H1 (cell line): ENCODE data around the gene TNFRSF18. TPM values are rescaled to one million over a fixed set of nuclear protein-coding genes. Genes with fewer than 3 reads are reported as not detected.

Source experiments
- CTCF ChIA-PET: fragments of 300-600 bp; sonication (Branson Sonifier 250); formaldehyde crosslinking; loops from one replicate; lab custom pipeline; 2021; ENCODE audit not compliant: partially characterized antibody; lab: Charles Lee
- POLR2A ChIA-PET: fragments of 300-600 bp; sonication (Branson Sonifier 250); formaldehyde crosslinking; loops from one replicate; lab custom pipeline; 2021; ENCODE audit warnings: inconsistent platforms; ENCODE audit not compliant: partially characterized antibody; lab: Charles Lee
- DNase-seq, 2 experiments: peaks; one replicate each; pipeline versions ENCODE4 v3.0.0 to v3.0.0-alpha.2; 2010 to 2022; ENCODE audit warnings: low spot score in 2 of 2, low read depth in 1 of 2, mixed read lengths in 1 of 2
- FAIRE-seq: peaks from 2 replicates; lab custom pipeline; 2011; peaks lifted over from hg19 to GRCh38; lab: Jason Lieb, UNC
- H2AFZ ChIP-seq: 2 replicates; pipeline ENCODE4 v1.8.1; 2012; ENCODE audit warnings: low read length, inconsistent platforms
- H2AK5ac ChIP-seq: 2 replicates; pipeline ENCODE4 v1.6.1; 2013; ENCODE audit warnings: low read depth, low read length
- H2BK120ac ChIP-seq: replicated peaks from 2 replicates; pipeline ENCODE3; 2013; ENCODE audit warnings: low read depth, low read length, inconsistent platforms
- H2BK12ac ChIP-seq: 2 replicates; pipeline ENCODE4 v1.6.1; 2013; ENCODE audit warnings: low read depth, low read length
- H2BK15ac ChIP-seq: 2 replicates; pipeline ENCODE4 v1.6.1; 2013; ENCODE audit warnings: low read length
- H2BK20ac ChIP-seq: 2 replicates; pipeline ENCODE4 v1.6.1; 2013; ENCODE audit warnings: low read length
- H2BK5ac ChIP-seq: 2 replicates; pipeline ENCODE4 v1.6.1; 2013; ENCODE audit warnings: low read depth, low read length
- H3K14ac ChIP-seq: 2 replicates; pipeline ENCODE4 v1.6.1; 2013; ENCODE audit warnings: inconsistent platforms; ENCODE audit not compliant: insufficient read length
- H3K18ac ChIP-seq: 2 replicates; pipeline ENCODE4 v1.6.1; 2013; ENCODE audit warnings: low read length; ENCODE audit errors: extremely low read depth
- H3K23ac ChIP-seq: 2 replicates; pipeline ENCODE4 v1.6.1; 2013; ENCODE audit warnings: inconsistent platforms; ENCODE audit not compliant: insufficient read length
- H3K23me2 ChIP-seq: 2 replicates; pipeline ENCODE4 v1.6.1; 2013; ENCODE audit warnings: low read depth, low read length
- H3K27ac ChIP-seq: 2 replicates; pipeline ENCODE4 v1.6.1; 2011; ENCODE audit warnings: low read depth, low read length, inconsistent platforms
- H3K27me3 ChIP-seq, 4 experiments: replicated peaks in 1 of 4; 1 replicate in 1 of 4; 2 replicates in 3 of 4; pipeline versions ENCODE4 v1.6.1 to v1.8.1; 2011 to 2013; ENCODE audit warnings: low read length in 3 of 4, mild to moderate bottlenecking in 3 of 4, inconsistent platforms in 2 of 4, mixed read lengths in 2 of 4, moderate library complexity in 1 of 4; ENCODE audit not compliant: control insufficient read depth in 3 of 4, insufficient read depth in 3 of 4; ENCODE audit errors: extremely low read depth in 1 of 4
- H3K36me3 ChIP-seq, 4 experiments: 2 replicates each; pipeline versions ENCODE4 v1.6.1 to v1.8.1; 2011 to 2013; ENCODE audit warnings: mild to moderate bottlenecking in 4 of 4, low read length in 3 of 4, moderate library complexity in 2 of 4, control low read depth in 1 of 4, inconsistent platforms in 1 of 4; ENCODE audit not compliant: insufficient read depth in 4 of 4, control insufficient read depth in 2 of 4
- H3K4ac ChIP-seq: replicated peaks from 2 replicates; pipeline ENCODE3; 2013; ENCODE audit warnings: low read length, low read depth, mixed read lengths, inconsistent platforms; ENCODE audit not compliant: insufficient read length
- H3K4me1 ChIP-seq, 4 experiments: replicated peaks in 1 of 4; 1 replicate in 1 of 4; 2 replicates in 3 of 4; pipeline versions ENCODE4 v1.6.1 to v1.8.1; 2011 to 2013; ENCODE audit warnings: low read length in 3 of 4, inconsistent platforms in 2 of 4, mixed read lengths in 1 of 4; ENCODE audit not compliant: insufficient read depth in 4 of 4, control insufficient read depth in 3 of 4
- H3K4me2 ChIP-seq, 2 experiments: 2 replicates each; pipeline versions ENCODE4 v1.6.1 to v1.8.1; 2011 to 2013; ENCODE audit warnings: low read depth in 2 of 2, low read length in 2 of 2, control low read depth in 1 of 2, inconsistent platforms in 1 of 2, mild to moderate bottlenecking in 1 of 2; ENCODE audit not compliant: insufficient read depth in 1 of 2
- H3K4me3 ChIP-seq, 4 experiments: fragments of 200-600, 300-600 bp in 1 of 4; sonication (generic), shearing (Covaris generic), sonication (Bioruptor Twin) in 1 of 4; 2 replicates each; pipeline versions ENCODE4 v1.5.1 to v1.8.1; 2011 to 2016; ENCODE audit warnings: low read length in 4 of 4, low read depth in 3 of 4, control low read depth in 2 of 4, inconsistent platforms in 2 of 4, mild to moderate bottlenecking in 2 of 4, mixed read lengths in 1 of 4, moderate library complexity in 1 of 4; ENCODE audit not compliant: insufficient read depth in 2 of 4; ENCODE audit errors: extremely low read depth in 1 of 4
- H3K56ac ChIP-seq: replicated peaks from 2 replicates; pipeline ENCODE3; 2013; ENCODE audit warnings: low read depth, mild to moderate bottlenecking, mixed read lengths, low read length, inconsistent platforms; ENCODE audit not compliant: insufficient read length
- H3K79me1 ChIP-seq: 2 replicates; pipeline ENCODE4 v1.6.1; 2013; ENCODE audit warnings: low read depth, low read length, control low read depth
- H3K79me2 ChIP-seq, 2 experiments: 2 replicates each; pipeline versions ENCODE4 v1.6.1 to v1.8.1; 2012 to 2013; ENCODE audit warnings: low read length in 2 of 2, mild to moderate bottlenecking in 2 of 2, inconsistent platforms in 1 of 2; ENCODE audit not compliant: insufficient read depth in 2 of 2, control insufficient read depth in 1 of 2
- H3K9ac ChIP-seq, 4 experiments: replicated peaks in 1 of 4; 1 replicate in 1 of 4; 2 replicates in 3 of 4; pipeline versions ENCODE4 v1.6.1 to v1.8.1; 2011 to 2013; ENCODE audit warnings: low read depth in 3 of 4, low read length in 3 of 4, control low read depth in 2 of 4, mild to moderate bottlenecking in 2 of 4, moderate library complexity in 2 of 4, inconsistent platforms in 1 of 4; ENCODE audit errors: extremely low read depth in 1 of 4
- H3K9me3 ChIP-seq, 2 experiments: 2 replicates each; pipeline versions ENCODE4 v1.6.1 to v1.8.1; 2012 to 2013; ENCODE audit warnings: mild to moderate bottlenecking in 2 of 2, moderate library complexity in 2 of 2, control low read depth in 1 of 2, inconsistent platforms in 1 of 2, low read depth in 1 of 2, low read length in 1 of 2, mixed read lengths in 1 of 2; ENCODE audit not compliant: insufficient read depth in 2 of 2
- H4K20me1 ChIP-seq, 2 experiments: replicated peaks in 1 of 2; 2 replicates each; pipeline versions ENCODE3 to v1.8.1; 2011 to 2013; ENCODE audit warnings: inconsistent platforms in 2 of 2, low read length in 2 of 2, mild to moderate bottlenecking in 1 of 2; ENCODE audit not compliant: insufficient read depth in 2 of 2, control insufficient read depth in 1 of 2
- H4K5ac ChIP-seq: 2 replicates; pipeline ENCODE4 v1.6.1; 2013; ENCODE audit warnings: low read length, low read depth, mixed read lengths, inconsistent platforms; ENCODE audit not compliant: insufficient read length
- H4K8ac ChIP-seq: 2 replicates; pipeline ENCODE4 v1.8.0; 2013; ENCODE audit warnings: mild to moderate bottlenecking, moderate library complexity, low read length, inconsistent platforms; ENCODE audit not compliant: insufficient read depth; ENCODE audit errors: extremely low read depth
- H4K91ac ChIP-seq: replicated peaks from 2 replicates; pipeline ENCODE3; 2013; ENCODE audit warnings: low read length, mixed read lengths, inconsistent platforms; ENCODE audit not compliant: insufficient read length
- CHD1 ChIP-seq: IDR thresholded peaks from 2 replicates; pipeline ENCODE4 v1.6.1; 2012; ENCODE audit warnings: low read depth, low read length, improper control_type of control experiment
- CTBP2 ChIP-seq: IDR thresholded peaks from 2 replicates; pipeline ENCODE4 v1.7.0; 2011; ENCODE audit warnings: borderline replicate concordance, mild to moderate bottlenecking, moderate library complexity, mixed read lengths, low read length; ENCODE audit not compliant: insufficient read depth, insufficient read length
- FOSL1 ChIP-seq: IDR thresholded peaks from 2 replicates; pipeline ENCODE4 v1.6.1; 2011; ENCODE audit warnings: mild to moderate bottlenecking, low read depth, low read length, moderate library complexity; ENCODE audit not compliant: insufficient read depth
- GTF2F1 ChIP-seq: IDR thresholded peaks from 2 replicates; pipeline ENCODE4 v1.6.1; 2012; ENCODE audit warnings: low read depth, low read length, improper control_type of control experiment, borderline replicate concordance
- HDAC2 ChIP-seq, 2 experiments: fragments of 300-600 bp in 1 of 2; sonication (generic) in 1 of 2; IDR thresholded peaks; 2 replicates each; pipeline ENCODE4 v1.6.1; 2011 to 2012; ENCODE audit warnings: low read depth in 2 of 2, low read length in 2 of 2, mild to moderate bottlenecking in 2 of 2, moderate library complexity in 2 of 2, borderline replicate concordance in 1 of 2, inconsistent platforms in 1 of 2
- WGBS, 2 experiments: shearing (Covaris generic) in 1 of 2; methylation state at CpG; one replicate each; pipeline versions ENCODE4 v1.1.6 to v1.1.7; 2013 to 2015; ENCODE audit warnings: low lambda C conversion rate in 2 of 2, mixed read lengths in 2 of 2, inconsistent platforms in 1 of 2, low coverage in 1 of 2, missing lambda C conversion rate in 1 of 2; ENCODE audit not compliant: insufficient replicate concordance in 2 of 2, insufficient coverage in 1 of 2, insufficient read length in 1 of 2; ENCODE audit errors: extremely low coverage in 1 of 2, missing lambda C conversion rate in 1 of 2; 5-methylcytosine and 5-hydroxymethylcytosine counted together
- polyA plus RNA-seq, 7 experiments: library from polyadenylated mRNA; depleted of rRNA in 3 of 7; stranded (reverse) in 5 of 7; unstranded in 2 of 7; fragments of >200 nt in 5 of 7; fragments of 200-250 nt in 2 of 7; gene quantifications; 1 replicate in 5 of 7; 2 replicates in 1 of 7; 4 replicates in 1 of 7; pipeline versions ENCODE4 v1.2.1 to v1.2.3, GENCODE V29; 2011 to 2013; ENCODE audit warnings: missing spikeins in 2 of 7, mixed read lengths in 2 of 7
- total RNA-seq: library from RNA; stranded (reverse); fragmentation: NEBNext Ultra II Directional; extraction: Animal tissue kit (Norgen Biotek cat#: 25700); gene quantifications from 2 replicates; pipeline ENCODE4 v1.2.1, GENCODE V29; 2021
- TF ChIP-seq, protein P1 (sequence below): IDR thresholded peaks from 2 replicates; pipeline ENCODE4 v1.6.1; 2012; ENCODE audit warnings: inconsistent platforms

The TNFRSF18 gene
- total and polyA plus RNA-seq, 2 of the 8 experiments (the other 6 are each of a cell fraction or from before 2014, with no cell fraction given) = 1.5 to 2.5 TPM

DNA sequence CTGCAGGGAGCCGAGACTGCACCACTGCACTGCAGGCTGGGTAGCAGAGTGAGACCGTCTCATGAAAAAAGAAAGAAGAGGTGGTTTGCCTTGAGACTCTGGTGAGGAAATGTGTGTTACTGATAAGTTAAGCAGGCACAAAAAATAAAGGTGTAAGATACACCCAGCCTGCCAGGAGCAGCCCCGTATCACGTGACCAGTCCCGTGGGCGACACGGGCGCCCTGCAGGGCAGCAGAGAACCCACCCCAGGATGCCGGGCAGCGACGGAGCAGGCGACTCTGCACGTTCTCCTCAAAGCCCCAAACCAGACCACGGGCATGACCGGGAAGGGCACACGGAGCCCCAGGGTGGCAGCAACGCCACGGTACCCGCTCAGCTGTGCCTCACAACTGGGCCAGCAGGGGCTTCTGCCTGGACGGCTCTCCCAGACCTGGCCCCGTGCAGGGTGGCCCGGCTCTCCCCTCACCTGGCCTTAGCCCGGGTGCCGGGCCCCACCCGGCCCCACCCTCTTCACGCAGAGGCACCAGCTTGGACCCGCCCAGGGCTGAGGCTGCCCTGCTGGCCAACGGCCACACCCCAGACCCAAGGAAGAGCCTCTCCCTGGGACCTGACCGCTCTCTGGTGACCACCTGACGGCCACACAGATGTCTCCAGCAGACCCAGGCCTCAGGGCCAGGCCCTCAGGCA lies 15.6 kb upstream of the TNFRSF18 start:
- H4K91ac ChIP-seq = no peak overlapping the region
- H2BK20ac ChIP-seq = no peak overlapping the region
- no peak overlapping the region for H2BK5ac ChIP-seq
- no peak overlapping the region for H3K27ac ChIP-seq
- H3K9me3 ChIP-seq = no peaks in the 10 kb centered on the region
- H2BK12ac ChIP-seq = no peak overlapping the region
- H3K4ac ChIP-seq = no peak overlapping the region
- no peak overlapping the region for H2BK15ac ChIP-seq
- FAIRE-seq (no peak), DNase-seq (no peak)
- H2AK5ac ChIP-seq = no peak overlapping the region
- no peak overlapping the region for H3K14ac ChIP-seq
- no peaks in the 10 kb centered on the region for H3K27me3 ChIP-seq
- no peak overlapping the region for H2BK120ac ChIP-seq
- no peak for TF ChIP-seq CTBP2
- no peak for TF ChIP-seq CHD1
- TF ChIP-seq GTF2F1 = no peak
- no peak for TF ChIP-seq FOSL1
- TF ChIP-seq, protein P1, sequence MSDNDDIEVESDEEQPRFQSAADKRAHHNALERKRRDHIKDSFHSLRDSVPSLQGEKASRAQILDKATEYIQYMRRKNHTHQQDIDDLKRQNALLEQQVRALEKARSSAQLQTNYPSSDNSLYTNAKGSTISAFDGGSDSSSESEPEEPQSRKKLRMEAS = no peak
- no peak for TF ChIP-seq HDAC2 (IDR thresholded peaks at IDR 0.05; ENCODE audit: borderline replicate concordance in 1 of 2, low read depth in 2 of 2, low read length in 2 of 2)
- H3K4me2 ChIP-seq = no peak overlapping the region
- H3K18ac ChIP-seq = no peak overlapping the region
- H4K5ac ChIP-seq = no peak overlapping the region
- H3K56ac ChIP-seq = no peak overlapping the region
- WGBS, 2 experiments = 95% methylated on average over 24 of the region's 30 CpGs; no CpG with 5 or more reads in 1 of the 2 experiments
- CTCF ChIA-PET = interaction anchor here (1.4 kb wide), 2 partner anchors 18 to 97 kb away, joined by 3 read pairs; no protein-coding TSS in a partner anchor
- H3K36me3 ChIP-seq = peaks cover 2 to 34% (median 17%) of the 10 kb centered on the region in 4 experiments; a peak in 7 of 8 replicates
- peaks cover 5 to 23% of the 10 kb centered on the region in 2 experiments for H4K20me1 ChIP-seq
- H3K4me3 ChIP-seq = no peak overlapping the region
- no peak overlapping the region for H3K9ac ChIP-seq
- H3K23ac ChIP-seq = no peak overlapping the region
- no peaks in the 10 kb centered on the region for H3K23me2 ChIP-seq
- peaks cover 18% of the 10 kb centered on the region for H3K79me1 ChIP-seq
- POLR2A ChIA-PET = interaction anchor here (1.2 to 1.8 kb wide), 2 partner anchors 9 to 28 kb away, joined by 3 to 5 read pairs; partner anchors contain the start of genes B3GALT6 and SDF4
- no peaks in the 10 kb centered on the region for H3K4me1 ChIP-seq
- no peak overlapping the region for H4K8ac ChIP-seq
- no peak overlapping the region for H2AFZ ChIP-seq
- peaks cover 0 to 11% of the 10 kb centered on the region in 2 experiments; a peak in 1 of 4 replicates for H3K79me2 ChIP-seq
